Measurements from ENCODE around the gene TMEM121.
"Not testable (repeated sequence)": the region's sequence is repeated elsewhere in the genome, so short reads cannot be mapped to it uniquely, and the experiment has no call there.

TMEM121 gene

DNA sequence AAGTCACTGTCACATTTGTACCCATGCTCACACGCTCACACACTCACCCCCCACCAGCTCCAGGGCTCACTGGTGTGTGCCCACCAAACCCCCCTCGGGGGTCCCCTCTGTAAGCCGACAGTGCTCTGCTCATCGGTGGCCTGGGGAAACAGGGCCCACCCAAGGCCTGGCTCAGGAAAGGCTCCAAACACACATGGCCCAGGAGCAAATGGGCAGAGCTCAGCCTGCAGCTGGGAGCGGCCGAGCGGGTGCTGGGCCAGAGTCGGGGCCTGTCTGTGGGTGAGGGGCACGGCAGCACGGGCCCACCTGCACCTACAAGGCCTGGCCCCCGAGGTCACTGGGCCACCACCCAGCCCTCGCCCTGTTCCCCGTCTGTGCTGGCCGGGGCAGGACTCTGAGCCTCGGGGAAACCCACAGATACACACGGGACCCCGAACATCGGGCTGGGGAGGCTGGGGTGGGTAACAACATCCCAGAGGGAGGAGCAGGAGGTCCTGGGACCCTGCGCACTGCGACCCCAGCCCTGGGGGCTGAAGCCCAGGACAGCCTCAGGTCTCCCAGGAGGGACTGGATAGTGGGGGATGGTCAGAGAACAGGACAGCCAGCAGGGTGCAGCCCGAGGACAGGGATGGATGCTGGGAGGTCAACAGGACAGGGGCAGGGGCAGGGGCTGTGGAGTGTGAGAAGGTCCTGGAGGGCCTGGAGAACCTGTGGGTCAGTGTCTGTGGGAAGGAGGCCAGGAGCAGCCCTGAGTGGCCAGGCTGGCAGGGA, 45.0 kb downstream of the TMEM121 start:
- not testable (repeated sequence) for DNase-seq

DNA sequence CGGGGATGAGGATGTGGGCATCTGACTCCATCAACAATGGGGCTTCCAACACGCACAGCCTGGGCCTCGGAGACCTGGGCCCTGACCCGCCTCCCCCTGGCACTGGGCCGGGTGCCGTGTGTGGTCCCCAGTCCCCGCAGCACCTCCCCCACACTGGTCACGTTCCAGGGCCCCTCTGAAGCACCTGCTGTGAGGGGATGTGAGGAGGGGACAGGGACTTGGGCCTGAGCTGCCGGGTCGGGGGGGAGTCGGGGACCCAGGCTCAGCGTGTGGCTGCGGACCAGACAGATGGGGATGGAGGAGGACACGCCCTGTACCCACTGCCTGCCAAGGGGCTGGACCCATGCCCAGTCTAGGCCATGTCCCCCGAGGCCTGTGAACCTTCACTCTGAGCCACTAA, 45.7 kb downstream of the TMEM121 start:
- not testable (repeated sequence) for DNase-seq

DNA sequence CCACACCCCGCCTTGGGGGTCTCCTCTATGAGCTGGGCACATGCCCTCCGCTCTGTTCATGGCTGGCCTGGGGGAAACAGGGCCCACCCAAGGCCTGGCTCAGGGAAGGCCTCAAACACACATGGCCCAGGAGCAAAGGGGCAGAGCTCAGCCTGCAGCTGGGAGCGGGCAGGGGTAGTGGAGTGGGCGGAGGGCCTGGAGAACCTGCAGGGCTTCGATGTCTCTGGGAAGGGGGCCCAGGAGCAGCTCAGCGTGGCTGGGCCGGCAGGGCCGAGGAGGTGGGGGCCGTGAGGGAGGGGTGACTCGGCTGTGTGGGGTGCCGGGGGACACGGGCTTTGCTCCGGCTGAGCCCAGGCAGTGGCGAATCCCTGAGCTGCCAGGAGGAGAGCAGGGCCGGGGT, 47.5 kb downstream of the TMEM121 start:
- DNase-seq = not testable (repeated sequence)

DNA sequence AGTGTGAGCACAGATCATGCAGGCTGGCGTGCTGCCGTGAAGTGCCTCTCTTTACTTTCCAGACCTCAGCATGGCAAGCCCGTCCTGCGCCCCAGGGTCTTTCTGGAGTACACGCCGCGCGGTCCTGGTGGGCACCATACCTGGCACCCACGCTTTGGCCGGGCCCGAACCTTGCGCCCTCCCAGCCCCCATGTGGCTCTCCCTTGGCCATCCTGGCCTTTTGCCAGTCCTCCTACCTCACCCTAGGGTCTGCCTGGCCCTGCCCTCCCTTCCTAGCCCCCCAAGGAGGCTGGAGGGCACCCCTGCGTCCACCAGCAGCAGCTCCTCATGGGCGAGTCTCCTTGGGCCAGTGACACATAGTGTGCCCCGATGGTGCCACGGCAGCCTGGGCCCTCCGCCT, 48.0 kb downstream of the TMEM121 start:
- not testable (repeated sequence) for DNase-seq

DNA sequence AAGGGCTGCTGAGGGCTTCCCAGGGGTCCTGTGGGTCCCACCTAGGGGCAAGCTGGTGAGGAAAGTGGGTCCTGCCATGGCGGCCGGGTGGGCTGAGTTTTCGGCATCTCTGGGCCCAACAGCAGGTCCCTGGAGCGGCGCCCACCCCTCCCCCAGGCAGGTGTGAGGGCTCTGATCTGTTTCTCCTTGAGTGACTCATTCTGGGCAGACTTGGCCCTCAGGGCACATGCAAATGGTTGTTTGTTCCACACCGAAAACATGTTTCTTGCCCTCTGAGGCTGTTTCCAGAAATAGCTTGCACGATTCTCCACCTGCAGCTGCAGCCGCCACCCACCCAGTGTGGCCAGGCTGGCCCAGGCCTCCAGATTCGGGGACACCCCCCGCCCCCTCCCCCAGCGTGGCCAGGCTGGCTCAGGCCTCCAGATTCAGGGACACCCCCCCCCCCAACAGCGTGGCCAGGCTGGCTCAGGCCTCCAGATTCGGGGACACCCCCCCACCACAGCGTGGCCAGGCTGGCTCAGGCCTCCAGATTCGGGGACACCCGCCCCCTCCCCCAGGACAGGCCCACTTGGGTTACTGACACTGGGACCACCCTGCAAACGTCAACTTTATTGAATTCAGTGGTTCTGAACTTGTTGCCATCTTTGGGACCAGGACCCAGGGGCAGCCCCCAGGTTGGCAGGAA, 48.8 kb downstream of the TMEM121 start:
- not testable (repeated sequence) for DNase-seq

DNA sequence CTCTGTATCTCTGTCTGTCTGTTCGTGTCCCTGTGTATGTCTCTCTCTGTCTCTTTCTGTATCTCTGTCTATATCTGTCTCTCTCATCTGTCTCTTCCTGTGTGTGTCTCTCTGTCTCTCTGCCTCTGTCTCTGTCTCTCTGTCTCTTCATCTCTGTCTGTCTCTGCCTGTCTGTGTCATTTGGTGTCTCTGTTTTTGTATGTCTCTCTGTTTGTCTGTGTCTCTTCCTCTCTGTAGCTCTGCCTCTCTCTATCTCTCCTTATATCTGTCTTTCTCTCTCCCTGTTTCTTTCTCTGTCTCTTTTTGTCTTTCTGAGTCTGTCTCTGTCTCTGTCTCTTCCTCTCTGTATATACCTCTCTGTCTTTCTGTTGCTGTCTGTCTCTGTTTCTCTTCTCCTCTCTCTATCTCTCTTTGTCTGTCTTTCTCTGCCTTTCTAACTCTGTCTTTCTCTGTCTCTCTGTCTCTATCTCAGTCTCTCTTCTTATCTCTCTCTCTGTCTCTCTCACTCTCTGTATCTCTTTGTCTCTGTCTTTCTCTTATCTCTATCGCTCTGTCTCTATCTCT, 50.2 kb downstream of the TMEM121 start:
- DNase-seq = no peak

DNA sequence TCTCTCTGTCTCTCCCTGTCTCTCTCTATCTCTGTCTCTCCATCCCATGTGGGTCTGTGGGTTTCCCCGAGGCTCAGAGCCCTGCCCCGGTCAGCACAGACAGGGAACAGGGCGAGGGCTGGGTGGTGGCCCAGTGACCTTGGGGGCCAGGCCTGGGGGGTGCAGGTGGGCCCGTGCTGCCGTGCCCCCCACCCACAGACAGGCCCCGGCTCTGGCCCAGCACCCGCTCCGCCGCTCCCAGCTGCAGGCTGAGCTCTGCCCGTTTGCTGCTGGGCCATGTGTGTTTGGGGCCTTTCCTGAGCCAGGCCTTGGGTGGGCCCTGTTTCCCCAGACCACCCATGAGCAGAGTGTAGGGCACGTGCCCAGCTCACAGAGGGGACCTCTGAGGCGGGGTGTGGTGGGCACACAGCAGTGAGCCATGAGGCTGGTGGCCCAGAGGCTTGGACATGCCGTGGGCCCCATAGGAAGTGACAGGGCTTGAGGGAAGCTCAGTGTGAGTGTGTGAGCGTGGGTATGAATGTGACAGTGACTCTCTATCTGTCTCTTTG, 51.0 kb downstream of the TMEM121 start:
- no peak for DNase-seq

DNA sequence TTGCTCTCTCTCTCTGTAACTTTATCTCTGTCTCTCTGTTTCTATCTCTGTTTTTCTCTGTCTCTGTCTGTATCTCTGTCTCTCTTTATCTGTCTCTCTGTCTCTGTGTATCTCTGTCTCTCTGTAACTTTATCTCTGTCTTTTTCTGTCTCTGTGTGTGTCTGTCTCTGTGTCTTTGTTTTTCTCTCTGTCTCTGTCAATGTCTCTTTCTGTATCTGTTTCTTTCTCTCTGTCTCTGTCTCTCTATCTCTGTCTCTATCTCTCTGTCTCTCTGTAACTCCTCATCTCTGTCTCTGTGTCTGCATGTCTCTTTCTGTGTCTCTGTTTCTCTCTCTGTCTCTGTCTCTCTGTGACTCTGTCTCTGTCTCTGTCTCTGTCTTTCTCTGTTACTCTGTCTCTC, 51.7 kb downstream of the TMEM121 start:
- DNase-seq = no peak

DNA sequence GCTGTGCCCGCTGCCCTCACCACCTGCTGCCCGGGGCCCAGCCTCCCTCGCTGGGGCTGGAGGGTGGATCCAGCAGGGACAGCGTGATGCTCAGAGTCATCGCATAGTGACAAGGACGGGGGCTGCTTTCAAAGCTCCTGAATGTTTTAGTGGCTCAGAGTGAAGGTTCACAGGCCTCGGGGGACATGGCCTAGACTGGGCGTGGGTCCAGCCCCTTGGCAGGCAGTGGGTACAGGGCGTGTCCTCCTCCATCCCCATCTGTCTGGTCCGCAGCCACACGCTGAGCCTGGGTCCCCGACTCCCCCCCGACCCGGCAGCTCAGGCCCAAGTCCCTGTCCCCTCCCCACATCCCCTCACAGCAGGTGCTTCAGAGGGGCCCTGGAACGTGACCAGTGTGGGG, 52.8 kb downstream of the TMEM121 start:
- DNase-seq = not testable (repeated sequence)
